ENCODE measurements around the gene ATOH7. TPM values are rescaled to one million over a fixed set of nuclear protein-coding genes. Genes with fewer than 3 reads are reported as not detected.
"Not testable (repeated sequence)": the region's sequence is repeated elsewhere in the genome, so short reads cannot be mapped to it uniquely, and the experiment has no call there.

Gene ATOH7
- total and polyA plus RNA-seq, 10 donors, result 0.04 to 0.10 (median 0.08) TPM; not detected in 7

DNA sequence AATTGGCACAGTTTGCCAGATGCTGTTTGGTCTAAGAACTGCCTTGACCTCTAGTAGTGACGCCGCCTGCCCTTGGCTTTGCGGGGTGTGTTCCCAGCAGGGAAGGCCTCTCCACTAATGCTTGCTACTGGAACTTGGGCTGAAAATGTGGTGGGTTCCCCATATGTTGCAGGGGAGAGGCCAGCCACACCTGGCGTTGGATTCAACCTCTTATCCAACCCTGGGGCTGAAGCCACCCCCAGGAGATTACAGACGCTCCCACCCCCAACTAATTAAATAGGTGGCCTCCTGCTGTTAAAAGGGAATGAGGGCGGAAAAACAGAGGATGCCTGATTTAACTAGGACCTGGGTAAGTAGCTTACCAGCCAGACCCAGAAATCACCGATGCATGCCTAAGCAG is 19.2 kb upstream of the ATOH7 start:
- no peak overlapping the region for H3K27ac ChIP-seq
- intact Hi-C loops (cut with DNase I; ENCODE audit: low total_unique reads), result no loop called here
- no peak for TF ChIP-seq POLR2AphosphoS5 (IDR thresholded peaks at IDR 0.05)
- TF ChIP-seq, protein P1, sequence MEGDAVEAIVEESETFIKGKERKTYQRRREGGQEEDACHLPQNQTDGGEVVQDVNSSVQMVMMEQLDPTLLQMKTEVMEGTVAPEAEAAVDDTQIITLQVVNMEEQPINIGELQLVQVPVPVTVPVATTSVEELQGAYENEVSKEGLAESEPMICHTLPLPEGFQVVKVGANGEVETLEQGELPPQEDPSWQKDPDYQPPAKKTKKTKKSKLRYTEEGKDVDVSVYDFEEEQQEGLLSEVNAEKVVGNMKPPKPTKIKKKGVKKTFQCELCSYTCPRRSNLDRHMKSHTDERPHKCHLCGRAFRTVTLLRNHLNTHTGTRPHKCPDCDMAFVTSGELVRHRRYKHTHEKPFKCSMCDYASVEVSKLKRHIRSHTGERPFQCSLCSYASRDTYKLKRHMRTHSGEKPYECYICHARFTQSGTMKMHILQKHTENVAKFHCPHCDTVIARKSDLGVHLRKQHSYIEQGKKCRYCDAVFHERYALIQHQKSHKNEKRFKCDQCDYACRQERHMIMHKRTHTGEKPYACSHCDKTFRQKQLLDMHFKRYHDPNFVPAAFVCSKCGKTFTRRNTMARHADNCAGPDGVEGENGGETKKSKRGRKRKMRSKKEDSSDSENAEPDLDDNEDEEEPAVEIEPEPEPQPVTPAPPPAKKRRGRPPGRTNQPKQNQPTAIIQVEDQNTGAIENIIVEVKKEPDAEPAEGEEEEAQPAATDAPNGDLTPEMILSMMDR (IDR thresholded peaks at IDR 0.05 in 8 of 11, conservative IDR thresholded peaks at IDR 0.05 in 3 of 11), result no peak
- no peak for TF ChIP-seq POLR2A (IDR thresholded peaks at IDR 0.05)
- H3K4me1 ChIP-seq, result peaks cover 0 to 7% (median 0%) of the 10 kb centered on the region in 6 donors
- H3K36me3 ChIP-seq, result no peaks in the 10 kb centered on the region
- H3K4me3 ChIP-seq, result no peak overlapping the region
- H3K27me3 ChIP-seq (replicated peaks in 1 of 7), result no peaks in the 10 kb centered on the region
- no peak for DNase-seq
- 80 to 94% (median 92%) methylated on average over 7 of the region's 7 CpGs for WGBS, 5 donors
- H3K9me3 ChIP-seq, result no peaks in the 10 kb centered on the region

DNA sequence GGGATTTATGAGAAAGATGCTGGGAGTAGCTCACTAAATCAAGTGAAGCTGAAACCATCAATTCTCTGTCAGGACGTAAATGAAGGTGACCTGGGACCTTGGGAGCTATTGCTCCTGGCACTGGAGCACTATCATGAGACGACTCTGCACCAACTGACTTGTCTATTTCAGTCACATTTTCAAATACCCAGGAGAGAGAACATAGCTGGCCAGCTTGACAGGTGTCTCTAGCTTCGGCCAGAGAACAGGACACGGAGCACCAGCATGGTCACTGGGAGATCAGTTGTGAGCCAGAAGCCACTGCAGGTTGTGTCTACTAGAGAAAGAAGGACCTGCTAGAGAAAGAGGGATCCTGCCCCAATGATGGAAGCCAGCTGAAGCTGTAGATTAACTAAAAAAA is 17.4 kb upstream of the ATOH7 start:
- H3K36me3 ChIP-seq, result no peaks in the 10 kb centered on the region

DNA sequence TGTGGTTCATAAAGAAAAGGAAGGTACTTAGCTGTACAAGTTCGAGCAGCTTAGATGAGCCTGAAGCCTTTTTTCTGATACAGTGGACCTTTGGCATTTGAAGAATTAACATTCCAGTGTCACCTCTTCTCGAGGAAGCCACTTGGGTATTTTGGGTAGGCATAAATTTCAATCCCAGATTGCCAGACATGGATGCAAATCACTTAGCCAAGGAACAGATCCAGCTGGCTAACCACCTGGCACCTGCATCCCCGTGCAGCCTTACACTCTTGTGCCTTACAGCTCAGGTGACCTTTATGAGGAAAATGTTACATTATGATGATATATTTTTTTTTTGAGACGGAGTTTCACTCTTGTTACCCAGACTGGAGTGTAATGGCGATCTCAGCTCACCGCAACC is 16.0 kb upstream of the ATOH7 start:
- peaks cover 0 to 7% (median 0%) of the 10 kb centered on the region in 6 donors for H3K4me1 ChIP-seq
- TF ChIP-seq, protein P1 (IDR thresholded peaks at IDR 0.05 in 8 of 11, conservative IDR thresholded peaks at IDR 0.05 in 3 of 11), result no peak
- TF ChIP-seq POLR2A (IDR thresholded peaks at IDR 0.05) (no peak), POLR2AphosphoS5 (IDR thresholded peaks at IDR 0.05) (no peak)
- H3K27me3 ChIP-seq (replicated peaks in 1 of 7), result no peaks in the 10 kb centered on the region
- H3K36me3 ChIP-seq, result no peaks in the 10 kb centered on the region
- no peak for DNase-seq
- no peak overlapping the region for H3K4me3 ChIP-seq
- H3K27ac ChIP-seq, result no peak overlapping the region
- H3K9me3 ChIP-seq, result no peaks in the 10 kb centered on the region
- WGBS, 5 donors, result 82 to 91% (median 89%) methylated on average over 6 of the region's 6 CpGs
- intact Hi-C loops (cut with DNase I; ENCODE audit: low total_unique reads), result no loop called here

More for the DNA sequence above, 17.4 kb upstream of the ATOH7 start:
- Histone ChIP-seq H3K4me3 (no peak overlapping the region), H3K27me3 (replicated peaks in 1 of 7) (no peaks in the 10 kb centered on the region), H3K27ac (no peak overlapping the region), H3K4me1 (peaks cover 0 to 7% (median 0%) of the 10 kb centered on the region in 6 donors), H3K9me3 (no peaks in the 10 kb centered on the region)
- no peak for DNase-seq
- TF ChIP-seq, protein P1 (IDR thresholded peaks at IDR 0.05 in 8 of 11, conservative IDR thresholded peaks at IDR 0.05 in 3 of 11), result no peak
- TF ChIP-seq POLR2AphosphoS5 (IDR thresholded peaks at IDR 0.05) (no peak), POLR2A (IDR thresholded peaks at IDR 0.05) (no peak)
- intact Hi-C loops (cut with DNase I; ENCODE audit: low total_unique reads), result no loop called here
- 83 to 98% (median 94%) methylated on average over 4 of the region's 4 CpGs for WGBS, 5 donors

DNA sequence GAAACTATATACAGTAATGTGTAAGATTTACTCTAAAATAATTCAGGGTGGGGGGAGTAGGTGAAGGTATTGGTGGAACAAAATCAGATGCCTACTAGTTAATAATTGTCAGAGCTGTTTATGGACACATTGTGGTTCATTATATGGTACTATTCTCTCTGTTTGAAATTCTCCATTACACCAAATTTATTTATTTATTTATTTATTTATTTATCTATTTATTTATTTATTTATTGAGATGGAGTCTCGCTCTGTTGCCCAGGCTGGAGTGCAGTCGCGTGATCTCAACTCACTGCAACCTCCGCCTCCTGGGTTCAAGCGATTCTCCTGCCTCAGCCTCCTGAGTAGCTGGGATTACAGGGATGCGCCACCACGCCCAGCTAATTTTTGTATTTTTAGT is 14.5 kb upstream of the ATOH7 start:
- H3K36me3 ChIP-seq; H3K27ac ChIP-seq; intact Hi-C loops (cut with DNase I; ENCODE audit: low total_unique reads); H3K27me3 ChIP-seq (replicated peaks in 1 of 7); DNase-seq; H3K4me1 ChIP-seq; H3K9me3 ChIP-seq; H3K4me3 ChIP-seq: not testable (repeated sequence)
- WGBS, 5 donors, result 89 to 97% (median 96%) methylated on average over 7 of the region's 7 CpGs

DNA sequence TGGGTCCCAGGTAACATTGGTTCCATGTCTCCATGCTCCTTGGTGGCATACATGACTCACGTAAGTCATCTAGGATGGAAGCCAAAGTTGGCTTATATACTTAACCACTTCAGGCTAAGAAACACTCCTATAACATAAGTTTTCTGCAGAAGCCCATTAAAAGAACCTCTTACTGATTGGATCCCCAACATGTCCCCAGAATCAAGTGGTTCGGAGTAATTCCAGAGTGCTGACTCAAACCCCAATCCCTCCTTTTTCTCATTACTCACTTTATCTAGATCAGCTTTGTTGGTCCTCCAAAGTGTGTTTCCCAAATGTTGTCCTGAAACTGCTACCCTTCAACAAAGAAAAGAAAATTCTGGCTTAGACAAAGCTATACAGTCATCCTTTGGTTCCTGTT is 10.1 kb upstream of the ATOH7 start:
- DNase-seq, result no peak
- no peaks in the 10 kb centered on the region for H3K4me1 ChIP-seq
- H3K27ac ChIP-seq, result no peak overlapping the region
- no peaks in the 10 kb centered on the region for H3K27me3 ChIP-seq (replicated peaks in 1 of 7)
- H3K9me3 ChIP-seq, result no peaks in the 10 kb centered on the region
- no peak for TF ChIP-seq POLR2A (IDR thresholded peaks at IDR 0.05)
- TF ChIP-seq, protein P1 (IDR thresholded peaks at IDR 0.05 in 8 of 11, conservative IDR thresholded peaks at IDR 0.05 in 3 of 11), result no peak
- no peak for TF ChIP-seq POLR2AphosphoS5 (IDR thresholded peaks at IDR 0.05)
- intact Hi-C loops (cut with DNase I; ENCODE audit: low total_unique reads), result no loop called here
- no peak overlapping the region for H3K4me3 ChIP-seq
- no peaks in the 10 kb centered on the region for H3K36me3 ChIP-seq
- 68 to 98% (median 95%) methylated on average over 2 of the region's 2 CpGs for WGBS, 5 donors
